IMR-90 (cell line): Measurements from ENCODE around the gene ZNF705A. TPM values are rescaled to one million over a fixed set of nuclear protein-coding genes. Genes with fewer than 3 reads are reported as not detected.
"Not testable (repeated sequence)": the region's sequence is repeated elsewhere in the genome, so short reads cannot be mapped to it uniquely, and the experiment has no call there.

ENCODE experiments used
- ATAC-seq: fragments of 200-7000 bp; cut with Tn5 transposase; 2 replicates; pipeline ENCODE4 v1.9.1; 2020; ENCODE audit warnings: low read depth, mild to moderate bottlenecking, moderate library complexity
- BruUV-seq: library from RNA; stranded (reverse); fragments of 400-500 nt; replicated peaks from 2 replicates; lab custom pipeline; 2021; lab: Mats Ljungman, UMichigan
- CTCF ChIA-PET: fragments of 300-600 bp; formaldehyde crosslinking; extraction: SDS; loops from one replicate; lab custom pipeline; 2021; ENCODE audit warnings: antibody characterized with exemption; lab: Yijun Ruan, JAX
- POLR2A ChIA-PET: fragments of 300-600 bp; sonication (Branson Sonifier 250); formaldehyde crosslinking; loops from one replicate; lab custom pipeline; 2022; ENCODE audit warnings: antibody characterized with exemption; ENCODE audit not compliant: unreplicated experiment; lab: Charles Lee
- DNase-seq: peaks from one replicate; pipeline ENCODE4 v3.0.0; 2013
- H2AFZ ChIP-seq: replicated peaks from 2 replicates; pipeline ENCODE3; 2013; ENCODE audit warnings: low read length, mild to moderate bottlenecking; ENCODE audit not compliant: poor library complexity
- H2AK5ac ChIP-seq: 2 replicates; pipeline ENCODE4 v1.6.1; 2013; ENCODE audit warnings: low read depth, low read length, inconsistent platforms
- H2AK9ac ChIP-seq: replicated peaks from 2 replicates; pipeline ENCODE3; 2013; ENCODE audit warnings: mild to moderate bottlenecking, low read depth, low read length, moderate library complexity; ENCODE audit not compliant: poor library complexity
- H2BK120ac ChIP-seq: 2 replicates; pipeline ENCODE4 v1.6.1; 2013; ENCODE audit warnings: low read depth, low read length, inconsistent platforms
- H2BK15ac ChIP-seq: 3 replicates; pipeline ENCODE4 v1.6.1; 2013; ENCODE audit warnings: low read depth, low read length, inconsistent platforms
- H2BK20ac ChIP-seq: 2 replicates; pipeline ENCODE4 v1.6.1; 2013; ENCODE audit warnings: low read depth, mild to moderate bottlenecking, inconsistent platforms, low read length, moderate library complexity
- H2BK5ac ChIP-seq: 2 replicates; pipeline ENCODE4 v1.6.1; 2013; ENCODE audit warnings: mild to moderate bottlenecking, low read depth, low read length, inconsistent platforms; ENCODE audit not compliant: poor library complexity, severe bottlenecking
- H3K14ac ChIP-seq: replicated peaks from 2 replicates; pipeline ENCODE4 v1.6.1; 2013; ENCODE audit warnings: low read depth, low read length, inconsistent platforms
- H3K18ac ChIP-seq: 2 replicates; pipeline ENCODE4 v1.6.1; 2013; ENCODE audit warnings: low read depth, low read length, control low read depth
- H3K23ac ChIP-seq: 2 replicates; pipeline ENCODE4 v1.6.1; 2013; ENCODE audit warnings: low read depth, low read length, inconsistent platforms
- H3K27ac ChIP-seq: 2 replicates; pipeline ENCODE4 v1.5.1; 2013; ENCODE audit warnings: mild to moderate bottlenecking, control low read depth, low read length; ENCODE audit not compliant: insufficient read depth
- H3K27me3 ChIP-seq: 2 replicates; pipeline ENCODE4 v1.6.1; 2013; ENCODE audit warnings: low read length; ENCODE audit not compliant: control insufficient read depth, insufficient read depth
- H3K36me3 ChIP-seq: 2 replicates; pipeline ENCODE4 v1.6.1; 2013; ENCODE audit warnings: low read length, mixed read lengths; ENCODE audit not compliant: control insufficient read depth, insufficient read depth
- H3K4ac ChIP-seq: 2 replicates; pipeline ENCODE4 v1.6.1; 2013; ENCODE audit warnings: low read depth, low read length, inconsistent platforms
- H3K4me1 ChIP-seq: 2 replicates; pipeline ENCODE4 v1.6.1; 2013; ENCODE audit warnings: low read length, mixed read lengths; ENCODE audit not compliant: control insufficient read depth, insufficient read depth
- H3K4me2 ChIP-seq: 2 replicates; pipeline ENCODE4 v1.6.1; 2013; ENCODE audit warnings: low read depth, mild to moderate bottlenecking, control low read depth, low read length, moderate library complexity
- H3K4me3 ChIP-seq: 2 replicates; pipeline ENCODE4 v1.5.1; 2013; ENCODE audit warnings: low read depth, mild to moderate bottlenecking, control low read depth, low read length, moderate library complexity; ENCODE audit not compliant: insufficient read depth
- H3K56ac ChIP-seq: 2 replicates; pipeline ENCODE4 v1.6.1; 2013; ENCODE audit warnings: low read length, inconsistent platforms; ENCODE audit not compliant: insufficient read depth; ENCODE audit errors: extremely low read depth
- H3K79me1 ChIP-seq, 2 experiments: 2 replicates each; pipeline ENCODE4 v1.6.1; 2013; ENCODE audit warnings: low read length in 2 of 2, inconsistent platforms in 1 of 2, low read depth in 1 of 2
- H3K9ac ChIP-seq: 2 replicates; pipeline ENCODE4 v1.6.1; 2013; ENCODE audit warnings: low read depth, low read length, control low read depth
- H3K9me1 ChIP-seq: 2 replicates; pipeline ENCODE4 v1.6.1; 2013; ENCODE audit warnings: low read length, inconsistent platforms; ENCODE audit not compliant: insufficient read depth
- H3K9me3 ChIP-seq: 2 replicates; pipeline ENCODE4 v1.6.1; 2013; ENCODE audit warnings: low read length; ENCODE audit not compliant: control insufficient read depth, insufficient read depth
- H4K20me1 ChIP-seq: 2 replicates; pipeline ENCODE4 v1.6.1; 2013; ENCODE audit warnings: low read length, inconsistent platforms; ENCODE audit not compliant: insufficient read depth
- H4K5ac ChIP-seq: 2 replicates; pipeline ENCODE4 v1.6.1; 2013; ENCODE audit warnings: mild to moderate bottlenecking, low read depth, low read length, control low read depth
- H4K8ac ChIP-seq, 2 experiments: 2 replicates each; pipeline ENCODE4 v1.6.1; 2013; ENCODE audit warnings: low read depth in 2 of 2, low read length in 2 of 2, control low read depth in 1 of 2, inconsistent platforms in 1 of 2
- H4K91ac ChIP-seq: 2 replicates; pipeline ENCODE4 v1.6.1; 2013; ENCODE audit warnings: low read depth, low read length, inconsistent platforms; ENCODE audit not compliant: insufficient read depth
- WGBS, 2 experiments: methylation state at CpG; one replicate each; pipeline versions ENCODE4 v1.1.5 to v1.1.7; 2013; ENCODE audit warnings: missing lambda C conversion rate in 2 of 2; ENCODE audit not compliant: insufficient read length in 1 of 2; ENCODE audit errors: extremely low coverage in 2 of 2; 5-methylcytosine and 5-hydroxymethylcytosine counted together
- dilution Hi-C: fragments of 300-500 bp; cut with HindIII; formaldehyde crosslinking; loops from one replicate; pipeline ENCODE4 v1.14.3; 2018; ENCODE audit warnings: low sequenced_read_pairs; ENCODE audit not compliant: unreplicated experiment
- in situ Hi-C: fragments of 300-500 bp; cut with MboI; formaldehyde crosslinking; loops from 3 replicates; pipeline ENCODE4 v1.14.3; 2019; ENCODE audit warnings: low sequenced_read_pairs, inconsistent platforms, mixed read lengths
- intact Hi-C: fragments of 100-400 bp; cut with micrococcal nuclease; formaldehyde crosslinking; loops from 2 replicates; pipeline ENCODE4 v1.10.0; 2022
- polyA plus RNA-seq, 3 experiments: library from polyadenylated mRNA; depleted of rRNA; stranded (reverse); fragments of >200 nt; gene quantifications; 2 replicates each; pipeline ENCODE4 v1.2.3, GENCODE V29; 2012; ENCODE audit warnings: low replicate concordance in 1 of 3
- total RNA-seq: library from RNA; depleted of rRNA; stranded (reverse); fragments of >200 nt; gene quantifications from 2 replicates; pipeline ENCODE4 v1.2.3, GENCODE V29; 2012

The ZNF705A gene
- total and polyA plus RNA-seq, 2 of the 4 experiments (the other 2 are of a cell fraction) = not detected

DNA sequence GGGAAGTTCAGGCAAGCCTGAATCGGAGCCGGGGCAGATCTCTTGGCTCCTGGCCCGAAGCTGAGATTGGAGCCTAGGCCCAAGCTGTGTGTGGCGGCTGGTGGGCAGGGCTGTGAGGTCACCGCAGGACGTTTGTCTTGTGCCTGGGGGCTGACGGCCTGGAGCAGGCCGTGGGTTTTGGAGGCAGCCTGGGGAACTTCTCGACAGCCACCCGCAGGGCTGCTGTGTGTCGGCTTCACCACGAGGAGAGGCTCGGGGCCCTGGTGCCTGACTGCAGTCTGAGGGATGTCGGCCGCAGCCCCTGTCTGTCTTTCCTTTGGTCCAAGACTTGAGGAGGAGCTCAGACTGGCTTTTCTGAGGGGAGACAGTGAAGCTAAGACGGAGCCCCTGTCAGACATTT, 65.5 kb downstream of the ZNF705A start:
- H3K18ac ChIP-seq, H3K4me1 ChIP-seq, H3K9me1 ChIP-seq, H3K4me3 ChIP-seq, intact Hi-C loops, H3K36me3 ChIP-seq, H3K23ac ChIP-seq, H2AK9ac ChIP-seq, H3K56ac ChIP-seq, CTCF ChIA-PET, H3K27ac ChIP-seq, H2AK5ac ChIP-seq, H4K5ac ChIP-seq, H3K27me3 ChIP-seq, H3K4ac ChIP-seq, H3K4me2 ChIP-seq, dilution Hi-C loops, H2AFZ ChIP-seq, H2BK15ac ChIP-seq, H2BK120ac ChIP-seq, ATAC-seq, H4K20me1 ChIP-seq, H2BK20ac ChIP-seq, H4K8ac ChIP-seq, H3K14ac ChIP-seq, BruUV-seq, POLR2A ChIA-PET, DNase-seq, H3K9ac ChIP-seq, H2BK5ac ChIP-seq, H3K79me1 ChIP-seq, H4K91ac ChIP-seq, in situ Hi-C loops, H3K9me3 ChIP-seq: not testable (repeated sequence)
- whole genome bisulfite sequencing, 2 experiments = 71% methylated on average over 9 of the region's 16 CpGs; no CpG with 5 or more reads in 1 of the 2 experiments

DNA sequence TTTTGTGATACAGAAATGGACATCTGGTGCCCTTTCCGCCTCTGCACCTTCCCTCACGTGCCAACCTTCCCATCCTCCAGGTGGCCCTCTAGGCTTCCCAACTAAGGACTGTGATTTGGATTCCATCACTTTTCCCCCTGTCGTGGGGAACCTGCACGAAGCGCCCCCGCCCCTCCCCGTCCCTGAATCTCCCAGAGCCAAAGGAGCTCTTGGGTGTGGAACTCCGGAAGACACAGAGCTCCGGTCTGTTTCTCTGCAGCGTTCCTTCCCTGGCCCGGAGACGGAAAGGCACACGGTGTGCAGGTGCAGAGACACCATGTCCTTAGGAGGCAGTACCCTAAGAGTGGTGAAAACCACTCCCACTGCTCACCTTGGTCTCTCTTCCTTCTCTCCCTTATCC, 66.8 kb downstream of the ZNF705A start:
- H2BK120ac ChIP-seq, H2AK9ac ChIP-seq, POLR2A ChIA-PET, H2AK5ac ChIP-seq, H3K4me1 ChIP-seq, H3K36me3 ChIP-seq, H3K23ac ChIP-seq, H2BK5ac ChIP-seq, CTCF ChIA-PET, intact Hi-C loops, H3K79me1 ChIP-seq, H4K20me1 ChIP-seq, BruUV-seq, H3K9me3 ChIP-seq, H2AFZ ChIP-seq, H3K9ac ChIP-seq, H4K91ac ChIP-seq, H2BK20ac ChIP-seq, in situ Hi-C loops, H3K18ac ChIP-seq, DNase-seq, H3K14ac ChIP-seq, dilution Hi-C loops, H3K4me3 ChIP-seq, H3K27ac ChIP-seq, H4K5ac ChIP-seq, H3K4ac ChIP-seq, H4K8ac ChIP-seq, H3K56ac ChIP-seq, ATAC-seq, H3K9me1 ChIP-seq, H3K27me3 ChIP-seq, H3K4me2 ChIP-seq, H2BK15ac ChIP-seq: not testable (repeated sequence)
- no CpG with 5 or more reads among the region's 13 CpGs for WGBS, 2 experiments
